HepG2 (cell line): ENCODE results near the gene TLK1. TPM values are rescaled to one million over a fixed set of nuclear protein-coding genes. Genes with fewer than 3 reads are reported as not detected.

Experiments used
- AHR ChIP-seq: IDR thresholded peaks from 2 replicates; pipeline ENCODE4 v1.6.1; 2018; ENCODE audit warnings: missing genetic modification reagents, missing compliant biosample characterization
- AKAP8 ChIP-seq: sonication (generic); formaldehyde crosslinking; IDR thresholded peaks from 2 replicates; pipeline ENCODE4 v1.5.1; 2020; ENCODE audit warnings: mild to moderate bottlenecking, missing genetic modification reagents
- ATF1 ChIP-seq: IDR thresholded peaks from 2 replicates; pipeline ENCODE4 v1.6.1; 2016; ENCODE audit warnings: mild to moderate bottlenecking, control low read depth
- ATF7-NPFF ChIP-seq: sonication (generic); formaldehyde crosslinking; IDR thresholded peaks from 2 replicates; pipeline ENCODE4 v1.8.1; 2023; ENCODE audit warnings: mild to moderate bottlenecking, low read depth, missing genetic modification reagents, moderate library complexity
- BRD4 ChIP-seq: sonication (generic); formaldehyde crosslinking; IDR thresholded peaks from 2 replicates; pipeline ENCODE4 v1.4.0; 2020; ENCODE audit warnings: missing genetic modification reagents
- MED8 ChIP-seq: sonication (generic); formaldehyde crosslinking; IDR thresholded peaks from 2 replicates; pipeline ENCODE4 v1.8.1; 2023; ENCODE audit warnings: mild to moderate bottlenecking, missing genetic modification reagents; ENCODE audit not compliant: insufficient replicate concordance
- MEIS1 ChIP-seq: sonication (generic); formaldehyde crosslinking; IDR thresholded peaks from 2 replicates; pipeline ENCODE4 v1.9.0; 2021; ENCODE audit warnings: mild to moderate bottlenecking, missing genetic modification reagents, moderate library complexity, borderline replicate concordance
- NR3C1 ChIP-seq: sonication (generic); formaldehyde crosslinking; IDR thresholded peaks from 2 replicates; pipeline ENCODE4 v1.4.0; 2020; ENCODE audit warnings: missing genetic modification reagents
- POLR2A ChIP-seq, 2 experiments: IDR thresholded peaks; 2 replicates each; pipeline ENCODE4 v1.6.1; 2011; ENCODE audit warnings: low read depth in 2 of 2, low read length in 2 of 2, mild to moderate bottlenecking in 1 of 2, moderate library complexity in 1 of 2; ENCODE audit not compliant: insufficient read depth in 1 of 2
- SAP130 ChIP-seq: IDR thresholded peaks from 2 replicates; pipeline ENCODE4 v1.6.1; 2016; ENCODE audit warnings: low read depth
- SETDB1 ChIP-seq: sonication (generic); formaldehyde crosslinking; IDR thresholded peaks from 2 replicates; pipeline ENCODE4 v1.5.1; 2020; ENCODE audit warnings: missing genetic modification reagents, mild to moderate bottlenecking, borderline replicate concordance
- SIX1 ChIP-seq: sonication (generic); formaldehyde crosslinking; IDR thresholded peaks from 2 replicates; pipeline ENCODE4 v1.4.0; 2020; ENCODE audit warnings: missing genetic modification reagents, borderline replicate concordance
- SMYD3 ChIP-seq: sonication (generic); formaldehyde crosslinking; IDR thresholded peaks from 2 replicates; pipeline ENCODE4 v1.8.1; 2023; ENCODE audit warnings: mild to moderate bottlenecking, missing genetic modification reagents
- SPEN ChIP-seq: sonication (generic); formaldehyde crosslinking; IDR thresholded peaks from 2 replicates; pipeline ENCODE4 v1.5.1; 2020; ENCODE audit warnings: low read depth, mild to moderate bottlenecking, missing genetic modification reagents
- ZNF569 ChIP-seq: sonication (generic); formaldehyde crosslinking; IDR thresholded peaks from 2 replicates; pipeline ENCODE4 v1.5.0; 2020; ENCODE audit warnings: mild to moderate bottlenecking, missing genetic modification reagents, moderate library complexity, borderline replicate concordance
- ZNF670 ChIP-seq: sonication (generic); formaldehyde crosslinking; IDR thresholded peaks from 2 replicates; pipeline ENCODE4 v1.8.0; 2022; ENCODE audit warnings: mild to moderate bottlenecking, missing genetic modification reagents, borderline replicate concordance
- ZZZ3 ChIP-seq: sonication (generic); formaldehyde crosslinking; IDR thresholded peaks from 2 replicates; pipeline ENCODE4 v1.4.0; 2020; ENCODE audit warnings: missing genetic modification reagents, mild to moderate bottlenecking, borderline replicate concordance
- polyA plus RNA-seq, 8 experiments: library from polyadenylated mRNA; depleted of rRNA in 3 of 8; stranded (reverse) in 7 of 8; unstranded in 1 of 8; fragments of >200 nt; fragmentation: Illumina TruSeq in 4 of 8; extraction: Trizol in 4 of 8; gene quantifications; 2 replicates each; pipeline versions ENCODE4 v1.2.1 to v1.2.3, GENCODE V29; 2011 to 2016; ENCODE audit warnings: low read depth in 4 of 8, missing spikeins in 1 of 8, mixed read lengths in 1 of 8; ENCODE audit not compliant: insufficient read depth in 1 of 8
- total RNA-seq, 5 experiments: library from RNA; depleted of rRNA; stranded (reverse); fragments of >200 nt; fragmentation: Illumina TruSeq; extraction: Trizol; gene quantifications; 2 replicates each; pipeline ENCODE4 v1.2.3, GENCODE V29; 2016; ENCODE audit warnings: low read depth in 1 of 5
- TF ChIP-seq, protein P1 (sequence below): sonication (generic); formaldehyde crosslinking; IDR thresholded peaks from 2 replicates; pipeline ENCODE4 v1.9.0; 2021; ENCODE audit warnings: mild to moderate bottlenecking, missing genetic modification reagents
- TF ChIP-seq, protein P2 (sequence below): sonication (generic); formaldehyde crosslinking; IDR thresholded peaks from 2 replicates; pipeline ENCODE4 v1.8.0; 2022; ENCODE audit warnings: missing genetic modification reagents, low read depth, mild to moderate bottlenecking, borderline replicate concordance
- TF ChIP-seq, protein P3 (sequence below): sonication (generic); formaldehyde crosslinking; conservative IDR thresholded peaks from 2 replicates; pipeline ENCODE4 v1.4.0; 2020; ENCODE audit warnings: missing genetic modification reagents
- TF ChIP-seq, protein P4 (sequence below): IDR thresholded peaks from 2 replicates; pipeline ENCODE4 v1.6.1; 2012; ENCODE audit warnings: inconsistent platforms

TLK1 gene
- total and polyA plus RNA-seq, 2 of the 13 experiments (the other 11 are each of a cell fraction or from before 2014, with no cell fraction given) = 16.8 to 28.7 TPM

DNA sequence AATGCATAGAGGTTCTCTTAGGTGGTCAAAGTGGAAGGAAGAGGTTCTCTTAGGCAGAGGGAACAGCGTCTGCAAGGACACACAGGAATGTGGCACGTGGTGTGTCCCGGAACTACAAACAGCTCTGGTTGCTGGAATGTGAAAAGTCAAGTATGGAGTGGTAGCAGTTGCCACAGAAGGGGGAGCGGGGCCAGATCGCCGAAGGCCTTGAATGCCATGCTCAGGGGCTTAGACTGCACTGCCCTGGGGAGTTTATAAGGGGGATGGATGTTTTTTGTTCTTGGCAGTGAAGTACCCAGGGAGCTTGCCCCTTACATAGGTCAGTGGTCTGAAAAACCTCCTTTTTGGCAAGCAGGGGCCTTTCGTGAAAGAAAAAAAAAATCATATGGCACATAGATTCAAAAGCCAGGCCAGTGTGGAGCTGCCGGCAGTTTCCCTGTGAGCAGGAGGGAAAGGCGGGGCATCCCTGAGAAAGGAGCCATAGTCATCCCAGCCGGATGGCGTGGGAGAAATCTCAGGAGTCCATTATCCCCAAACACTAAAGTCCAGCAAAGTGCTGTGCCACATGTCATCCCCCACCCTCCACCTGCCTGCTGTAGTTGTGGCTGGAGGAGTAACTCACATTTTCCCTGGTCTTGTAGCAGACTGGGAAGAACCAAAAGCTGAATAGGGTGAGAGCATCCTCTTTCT, 186.2 kb downstream of the TLK1 start (continued):
- TF ChIP-seq BRD4 (CRISPR knock-in tag) (no peak), MED8 (CRISPR knock-in tag) (no peak), ZNF569 (CRISPR knock-in tag) (0 out of 2 replicates have a peak, but pooled peaks have one; percentile 15), NR3C1 (CRISPR knock-in tag) (no peak), ZZZ3 (CRISPR knock-in tag) (no peak), POLR2A (IDR thresholded peaks at IDR 0.05; ENCODE audit: insufficient read depth in 1 of 2, low read depth in 2 of 2, low read length in 2 of 2) (no peak; a peak in 1 of 4 replicates), AKAP8 (CRISPR knock-in tag) (no peak), ZNF670 (peak; percentile 50; the same call in 1 of the 2 replicates), SPEN (CRISPR knock-in tag) (no peak), ATF7-NPFF (CRISPR knock-in tag) (no peak), MEIS1 (CRISPR knock-in tag) (no peak), SMYD3 (CRISPR knock-in tag) (no peak), SETDB1 (CRISPR knock-in tag) (peak; percentile 57; the same call in 1 of the 2 replicates), SIX1 (CRISPR knock-in tag) (no peak), AHR (no peak), ATF1 (CRISPR knock-in tag) (no peak), SAP130 (CRISPR knock-in tag) (peak; percentile 80)
- TF ChIP-seq, protein P1, sequence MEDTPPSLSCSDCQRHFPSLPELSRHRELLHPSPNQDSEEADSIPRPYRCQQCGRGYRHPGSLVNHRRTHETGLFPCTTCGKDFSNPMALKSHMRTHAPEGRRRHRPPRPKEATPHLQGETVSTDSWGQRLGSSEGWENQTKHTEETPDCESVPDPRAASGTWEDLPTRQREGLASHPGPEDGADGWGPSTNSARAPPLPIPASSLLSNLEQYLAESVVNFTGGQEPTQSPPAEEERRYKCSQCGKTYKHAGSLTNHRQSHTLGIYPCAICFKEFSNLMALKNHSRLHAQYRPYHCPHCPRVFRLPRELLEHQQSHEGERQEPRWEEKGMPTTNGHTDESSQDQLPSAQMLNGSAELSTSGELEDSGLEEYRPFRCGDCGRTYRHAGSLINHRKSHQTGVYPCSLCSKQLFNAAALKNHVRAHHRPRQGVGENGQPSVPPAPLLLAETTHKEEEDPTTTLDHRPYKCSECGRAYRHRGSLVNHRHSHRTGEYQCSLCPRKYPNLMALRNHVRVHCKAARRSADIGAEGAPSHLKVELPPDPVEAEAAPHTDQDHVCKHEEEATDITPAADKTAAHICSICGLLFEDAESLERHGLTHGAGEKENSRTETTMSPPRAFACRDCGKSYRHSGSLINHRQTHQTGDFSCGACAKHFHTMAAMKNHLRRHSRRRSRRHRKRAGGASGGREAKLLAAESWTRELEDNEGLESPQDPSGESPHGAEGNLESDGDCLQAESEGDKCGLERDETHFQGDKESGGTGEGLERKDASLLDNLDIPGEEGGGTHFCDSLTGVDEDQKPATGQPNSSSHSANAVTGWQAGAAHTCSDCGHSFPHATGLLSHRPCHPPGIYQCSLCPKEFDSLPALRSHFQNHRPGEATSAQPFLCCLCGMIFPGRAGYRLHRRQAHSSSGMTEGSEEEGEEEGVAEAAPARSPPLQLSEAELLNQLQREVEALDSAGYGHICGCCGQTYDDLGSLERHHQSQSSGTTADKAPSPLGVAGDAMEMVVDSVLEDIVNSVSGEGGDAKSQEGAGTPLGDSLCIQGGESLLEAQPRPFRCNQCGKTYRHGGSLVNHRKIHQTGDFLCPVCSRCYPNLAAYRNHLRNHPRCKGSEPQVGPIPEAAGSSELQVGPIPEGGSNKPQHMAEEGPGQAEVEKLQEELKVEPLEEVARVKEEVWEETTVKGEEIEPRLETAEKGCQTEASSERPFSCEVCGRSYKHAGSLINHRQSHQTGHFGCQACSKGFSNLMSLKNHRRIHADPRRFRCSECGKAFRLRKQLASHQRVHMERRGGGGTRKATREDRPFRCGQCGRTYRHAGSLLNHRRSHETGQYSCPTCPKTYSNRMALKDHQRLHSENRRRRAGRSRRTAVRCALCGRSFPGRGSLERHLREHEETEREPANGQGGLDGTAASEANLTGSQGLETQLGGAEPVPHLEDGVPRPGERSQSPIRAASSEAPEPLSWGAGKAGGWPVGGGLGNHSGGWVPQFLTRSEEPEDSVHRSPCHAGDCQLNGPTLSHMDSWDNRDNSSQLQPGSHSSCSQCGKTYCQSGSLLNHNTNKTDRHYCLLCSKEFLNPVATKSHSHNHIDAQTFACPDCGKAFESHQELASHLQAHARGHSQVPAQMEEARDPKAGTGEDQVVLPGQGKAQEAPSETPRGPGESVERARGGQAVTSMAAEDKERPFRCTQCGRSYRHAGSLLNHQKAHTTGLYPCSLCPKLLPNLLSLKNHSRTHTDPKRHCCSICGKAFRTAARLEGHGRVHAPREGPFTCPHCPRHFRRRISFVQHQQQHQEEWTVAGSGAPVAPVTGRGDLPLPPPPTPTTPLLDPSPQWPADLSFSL (CRISPR knock-in tag) = peak; percentile 62; the same call in 1 of the 2 replicates
- TF ChIP-seq, protein P2, sequence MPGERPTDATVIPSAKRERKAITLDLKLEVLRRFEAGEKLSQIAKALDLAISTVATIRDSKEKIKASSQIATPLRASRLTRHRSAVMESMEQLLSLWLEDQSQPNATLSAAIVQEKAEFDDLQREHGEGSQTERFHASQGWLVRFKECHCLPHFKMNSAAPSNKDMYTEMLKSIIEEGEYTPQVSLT (CRISPR knock-in tag) = 0 out of 2 replicates have a peak, but pooled peaks have one; percentile 44
- TF ChIP-seq, protein P3, sequence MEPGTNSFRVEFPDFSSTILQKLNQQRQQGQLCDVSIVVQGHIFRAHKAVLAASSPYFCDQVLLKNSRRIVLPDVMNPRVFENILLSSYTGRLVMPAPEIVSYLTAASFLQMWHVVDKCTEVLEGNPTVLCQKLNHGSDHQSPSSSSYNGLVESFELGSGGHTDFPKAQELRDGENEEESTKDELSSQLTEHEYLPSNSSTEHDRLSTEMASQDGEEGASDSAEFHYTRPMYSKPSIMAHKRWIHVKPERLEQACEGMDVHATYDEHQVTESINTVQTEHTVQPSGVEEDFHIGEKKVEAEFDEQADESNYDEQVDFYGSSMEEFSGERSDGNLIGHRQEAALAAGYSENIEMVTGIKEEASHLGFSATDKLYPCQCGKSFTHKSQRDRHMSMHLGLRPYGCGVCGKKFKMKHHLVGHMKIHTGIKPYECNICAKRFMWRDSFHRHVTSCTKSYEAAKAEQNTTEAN (CRISPR knock-in tag) = no peak; the same call in 1 of the 2 replicates
- TF ChIP-seq, protein P4, sequence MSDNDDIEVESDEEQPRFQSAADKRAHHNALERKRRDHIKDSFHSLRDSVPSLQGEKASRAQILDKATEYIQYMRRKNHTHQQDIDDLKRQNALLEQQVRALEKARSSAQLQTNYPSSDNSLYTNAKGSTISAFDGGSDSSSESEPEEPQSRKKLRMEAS = peak; percentile 88
